ENCODE results near the gene MAPKAP1. TPM values are rescaled to one million over a fixed set of nuclear protein-coding genes. Genes with fewer than 3 reads are reported as not detected.

Gene MAPKAP1
- total RNA-seq, 1 donor from 2014 or later, result 123 TPM

DNA sequence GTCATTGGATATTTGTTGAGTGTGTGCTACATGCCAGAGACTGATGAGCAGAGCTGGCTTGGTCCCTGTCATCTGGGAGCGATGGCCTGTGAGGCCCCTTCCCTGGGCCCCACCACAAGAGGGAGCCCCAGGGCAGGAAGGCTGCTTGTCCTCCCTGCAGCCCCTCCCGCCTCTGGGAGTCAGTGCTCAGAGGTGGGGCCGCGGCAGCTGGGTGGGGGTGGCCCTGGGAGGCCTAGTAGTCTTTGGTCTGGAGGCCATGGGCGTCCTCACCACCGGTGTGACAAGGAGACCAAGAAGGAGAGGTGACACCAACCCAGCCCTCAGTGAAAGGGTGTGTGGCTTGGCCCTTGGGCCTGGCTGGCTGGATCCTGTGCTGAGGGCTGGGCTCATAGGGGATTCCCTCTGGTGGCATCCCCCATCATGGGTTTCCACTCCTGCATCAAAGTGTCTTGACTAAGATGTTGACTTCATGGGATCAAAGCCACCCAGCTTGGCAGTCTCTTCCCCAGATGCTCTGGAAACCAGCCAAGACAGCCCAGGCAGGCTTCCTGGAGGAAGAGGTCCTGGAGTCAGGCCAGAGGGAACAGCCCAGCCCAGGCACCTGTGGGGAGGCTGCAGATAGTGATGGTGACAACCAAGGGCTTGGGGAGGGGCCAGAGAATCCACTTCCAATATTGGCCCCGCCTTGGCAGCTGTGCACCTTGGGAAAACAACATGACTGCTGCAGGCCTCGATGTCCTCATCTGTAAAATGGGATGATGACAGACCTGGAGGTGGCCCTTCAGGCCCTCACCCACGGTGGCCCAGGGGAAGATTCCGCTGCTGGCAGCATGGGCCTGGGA is 278.7 kb downstream of the MAPKAP1 start:
- Mint-ChIP-seq H3K27ac (no peak overlapping the region), H3K36me3 (ENCODE audit: low read depth) (no peaks in the 10 kb centered on the region), H3K4me3 (no peak overlapping the region), H3K27me3 (no peaks in the 10 kb centered on the region), H3K9me3 (no peaks in the 10 kb centered on the region), H3K4me1 (no peaks in the 10 kb centered on the region)
- peak; percentile 76 for DNase-seq
- intact Hi-C loops (cut with micrococcal nuclease), result loop anchor here (1.0 kb wide), 1 partner anchor 203 kb away; no protein-coding TSS in a partner anchor

DNA sequence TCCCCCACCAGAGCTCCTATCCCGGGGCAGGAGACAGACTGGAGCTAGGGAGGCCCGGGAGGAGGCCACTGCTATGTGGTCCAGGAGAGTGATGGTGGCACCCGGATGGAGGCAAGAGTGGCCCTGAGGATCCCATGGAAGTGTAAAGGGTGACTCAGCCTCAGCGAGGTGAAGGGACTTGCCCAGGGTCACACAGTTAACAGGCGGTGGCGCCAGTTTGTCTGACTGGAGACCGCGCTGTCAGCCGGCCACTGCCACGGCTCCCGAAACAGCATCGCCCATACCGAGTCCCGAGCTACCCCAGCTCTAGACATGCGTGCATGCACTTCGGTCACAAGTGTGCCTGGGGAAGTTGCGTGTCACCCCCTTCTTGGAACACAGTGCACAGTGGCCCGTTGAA is 279.5 kb downstream of the MAPKAP1 start:
- H3K4me3 Mint-ChIP-seq, result no peak overlapping the region
- H3K4me1 Mint-ChIP-seq, result no peaks in the 10 kb centered on the region
- H3K27me3 Mint-ChIP-seq, result no peaks in the 10 kb centered on the region
- DNase-seq, result no peak
- no peaks in the 10 kb centered on the region for H3K9me3 Mint-ChIP-seq
- intact Hi-C loops (cut with micrococcal nuclease), result no loop called here
- no peak overlapping the region for H3K27ac Mint-ChIP-seq
- H3K36me3 Mint-ChIP-seq (ENCODE audit: low read depth), result no peaks in the 10 kb centered on the region

- no peak overlapping the region for H3K4me3 Mint-ChIP-seq
- DNase-seq, result no peak
- no peaks in the 10 kb centered on the region for H3K27me3 Mint-ChIP-seq
- H3K36me3 Mint-ChIP-seq (ENCODE audit: low read depth), result no peaks in the 10 kb centered on the region
- no peaks in the 10 kb centered on the region for H3K9me3 Mint-ChIP-seq
- intact Hi-C loops (cut with micrococcal nuclease), result no loop called here
- no peaks in the 10 kb centered on the region for H3K4me1 Mint-ChIP-seq
- H3K27ac Mint-ChIP-seq, result no peak overlapping the region
Measured at GRCh38 chr9:125426926-125427325, 280.1 kb downstream of the MAPKAP1 start.

- intact Hi-C loops (cut with micrococcal nuclease), result no loop called here
- no peaks in the 10 kb centered on the region for H3K9me3 Mint-ChIP-seq
- no peaks in the 10 kb centered on the region for H3K27me3 Mint-ChIP-seq
- H3K4me1 Mint-ChIP-seq, result no peaks in the 10 kb centered on the region
- no peaks in the 10 kb centered on the region for H3K36me3 Mint-ChIP-seq (ENCODE audit: low read depth)
- no peak overlapping the region for H3K27ac Mint-ChIP-seq
- no peak for DNase-seq
- no peak overlapping the region for H3K4me3 Mint-ChIP-seq
Measured at GRCh38 chr9:125425901-125426515, 281.0 kb downstream of the MAPKAP1 start.

DNA sequence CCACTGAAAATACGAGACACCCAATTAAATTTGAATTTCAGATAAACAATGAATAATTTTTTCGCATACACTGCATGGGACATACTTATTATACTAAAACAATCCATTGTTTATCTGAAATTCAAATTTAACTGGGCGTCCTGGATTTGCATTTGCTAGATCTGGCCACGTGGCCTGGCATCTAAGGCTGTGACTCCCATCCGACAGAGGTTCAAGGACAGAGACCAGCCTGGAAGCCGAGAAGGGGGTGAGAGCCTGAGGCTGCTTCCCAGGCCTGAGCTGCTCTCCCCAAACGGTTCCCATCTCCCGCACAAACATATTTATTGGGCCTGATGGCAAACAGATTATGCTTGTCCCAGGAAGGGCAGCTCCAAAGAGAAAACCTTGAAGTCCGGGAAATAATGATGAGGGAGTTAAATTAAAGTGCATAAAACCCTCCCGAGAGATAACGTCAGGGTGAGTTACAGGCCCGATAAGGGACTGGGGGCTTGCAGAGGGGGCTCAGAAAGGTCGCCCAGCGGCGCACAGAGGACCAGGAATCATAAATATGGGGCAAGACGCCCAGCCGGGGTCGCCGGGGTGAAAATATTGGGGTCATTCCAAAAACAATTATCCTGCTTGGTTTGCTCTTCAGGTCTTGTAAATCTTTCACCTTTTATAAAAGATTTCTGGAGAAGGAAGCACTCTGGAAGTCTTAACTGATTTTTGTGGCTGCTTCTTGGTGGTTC is 281.7 kb downstream of the MAPKAP1 start:
- Mint-ChIP-seq H3K4me1 (no peaks in the 10 kb centered on the region), H3K4me3 (no peak overlapping the region), H3K36me3 (ENCODE audit: low read depth) (no peaks in the 10 kb centered on the region), H3K9me3 (no peaks in the 10 kb centered on the region), H3K27ac (no peak overlapping the region), H3K27me3 (no peaks in the 10 kb centered on the region)
- intact Hi-C loops (cut with micrococcal nuclease), result no loop called here
- DNase-seq, result no peak

DNA sequence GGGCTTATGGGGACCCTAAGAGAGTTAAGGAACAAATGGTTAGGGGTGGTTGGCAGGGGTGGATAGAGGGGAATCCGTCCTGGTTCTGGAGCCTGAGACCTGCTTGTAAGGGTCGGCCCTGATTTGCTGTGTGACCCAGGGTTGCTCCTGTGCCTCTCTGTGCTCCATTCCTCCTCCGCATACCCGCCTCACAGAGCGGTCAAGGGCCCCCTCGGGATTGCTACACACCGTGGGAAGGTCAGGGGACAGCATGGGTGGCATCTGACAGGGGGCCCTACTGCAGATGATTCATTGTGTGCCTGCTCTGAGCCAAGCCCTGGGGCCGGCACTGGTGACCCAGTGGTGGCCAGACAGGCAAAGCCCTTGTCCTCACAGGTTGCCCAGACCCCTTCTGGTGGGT is 283.0 kb downstream of the MAPKAP1 start:
- intact Hi-C loops (cut with micrococcal nuclease), result no loop called here
- H3K27ac Mint-ChIP-seq, result no peak overlapping the region
- DNase-seq, result no peak
- H3K36me3 Mint-ChIP-seq (ENCODE audit: low read depth), result no peaks in the 10 kb centered on the region
- no peaks in the 10 kb centered on the region for H3K9me3 Mint-ChIP-seq
- H3K27me3 Mint-ChIP-seq, result no peaks in the 10 kb centered on the region
- no peaks in the 10 kb centered on the region for H3K4me1 Mint-ChIP-seq
- no peak overlapping the region for H3K4me3 Mint-ChIP-seq

DNA sequence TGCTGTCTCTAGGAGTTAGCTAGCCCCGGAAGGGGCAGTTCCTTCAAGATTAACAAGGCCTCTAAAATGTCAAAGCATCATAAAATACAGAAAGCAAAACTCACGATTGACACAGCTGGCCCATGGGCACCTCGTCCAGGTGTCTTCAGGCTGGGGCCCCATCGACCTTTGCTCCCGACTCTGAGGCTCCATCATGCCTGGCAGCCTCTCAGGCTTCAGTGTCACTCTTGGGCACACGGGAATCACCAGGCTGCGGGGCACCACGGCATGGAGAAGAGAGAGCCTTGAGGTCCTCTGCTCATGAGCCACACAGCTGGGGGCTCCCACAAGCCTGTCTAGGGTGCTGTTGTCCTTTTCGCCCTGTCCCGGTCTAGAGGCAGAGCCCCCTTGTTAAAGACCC is 284.2 kb downstream of the MAPKAP1 start:
- Mint-ChIP-seq H3K4me1 (no peaks in the 10 kb centered on the region), H3K9me3 (no peaks in the 10 kb centered on the region), H3K36me3 (ENCODE audit: low read depth) (no peaks in the 10 kb centered on the region), H3K27me3 (no peaks in the 10 kb centered on the region), H3K4me3 (no peak overlapping the region), H3K27ac (no peak overlapping the region)
- no peak for DNase-seq
- intact Hi-C loops (cut with micrococcal nuclease), result no loop called here

DNA sequence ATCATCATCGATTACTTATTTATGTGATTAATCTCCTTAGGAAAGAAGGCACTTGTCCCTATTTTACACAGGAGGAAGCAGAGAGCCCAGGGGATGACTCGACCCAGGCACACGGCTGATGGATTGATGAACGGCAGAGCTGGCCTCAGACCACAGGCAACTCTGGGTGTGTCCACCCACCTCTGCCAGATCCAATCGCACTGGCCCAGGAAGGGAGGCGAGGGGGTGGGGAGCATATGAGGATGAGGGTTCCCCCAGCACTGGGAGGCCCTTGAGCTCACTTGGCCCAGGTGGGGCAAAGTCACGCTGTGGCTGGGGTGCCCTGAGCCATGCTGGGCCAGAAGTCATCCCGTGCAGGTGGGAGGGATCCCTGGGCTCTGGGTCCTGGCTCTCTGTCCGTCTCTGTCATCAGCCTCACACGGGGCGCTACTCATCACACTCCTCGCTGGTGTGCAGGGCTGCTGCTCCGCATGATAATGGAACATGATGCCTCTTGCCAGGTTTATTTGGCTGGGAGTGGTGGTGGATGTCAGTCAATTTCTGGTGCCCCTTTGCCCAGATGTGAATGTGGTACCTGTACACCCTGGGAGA is 285.3 kb downstream of the MAPKAP1 start:
- Mint-ChIP-seq H3K36me3 (ENCODE audit: low read depth) (no peaks in the 10 kb centered on the region), H3K9me3 (no peaks in the 10 kb centered on the region), H3K27me3 (no peaks in the 10 kb centered on the region), H3K4me3 (no peak overlapping the region), H3K4me1 (no peaks in the 10 kb centered on the region), H3K27ac (no peak overlapping the region)
- no peak for DNase-seq
- intact Hi-C loops (cut with micrococcal nuclease), result no loop called here

DNA sequence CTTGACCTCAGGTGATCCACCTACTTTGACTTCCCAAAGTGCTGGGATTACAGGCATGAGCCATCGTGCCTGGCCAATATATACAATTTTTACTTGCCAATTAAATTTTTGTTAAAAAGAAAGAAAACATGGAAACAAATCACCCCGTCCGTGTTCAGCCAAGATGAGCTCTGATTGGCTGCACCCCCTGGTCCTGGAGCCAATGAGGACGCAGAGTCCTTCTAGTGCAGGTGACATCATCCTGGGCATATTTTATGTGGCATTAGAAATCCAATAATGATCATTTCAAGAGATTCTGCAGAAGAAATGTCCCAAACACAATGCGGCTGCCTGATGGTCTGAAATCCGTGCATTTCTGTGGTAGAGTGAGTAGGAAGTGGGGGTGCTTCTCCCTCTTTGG is 285.8 kb downstream of the MAPKAP1 start:
- Mint-ChIP-seq H3K36me3 (ENCODE audit: low read depth) (no peaks in the 10 kb centered on the region), H3K27me3 (no peaks in the 10 kb centered on the region), H3K4me3 (no peak overlapping the region), H3K9me3 (no peaks in the 10 kb centered on the region), H3K4me1 (no peaks in the 10 kb centered on the region), H3K27ac (no peak overlapping the region)
- intact Hi-C loops (cut with micrococcal nuclease), result no loop called here
- DNase-seq, result no peak

- intact Hi-C loops (cut with micrococcal nuclease), result no loop called here
- Mint-ChIP-seq H3K27ac (no peak overlapping the region), H3K36me3 (ENCODE audit: low read depth) (no peaks in the 10 kb centered on the region), H3K9me3 (no peaks in the 10 kb centered on the region), H3K4me3 (no peak overlapping the region), H3K4me1 (no peaks in the 10 kb centered on the region), H3K27me3 (no peaks in the 10 kb centered on the region)
- no peak for DNase-seq
Measured at GRCh38 chr9:125418404-125418803, 288.6 kb downstream of the MAPKAP1 start.

GRCh38 chr9:125416517-125416916 is 290.5 kb downstream of the MAPKAP1 start:
- Mint-ChIP-seq H3K27ac (no peak overlapping the region), H3K9me3 (no peaks in the 10 kb centered on the region), H3K4me3 (no peak overlapping the region), H3K36me3 (ENCODE audit: low read depth) (no peaks in the 10 kb centered on the region), H3K27me3 (no peaks in the 10 kb centered on the region), H3K4me1 (no peaks in the 10 kb centered on the region)
- no peak for DNase-seq
- intact Hi-C loops (cut with micrococcal nuclease), result no loop called here

DNA sequence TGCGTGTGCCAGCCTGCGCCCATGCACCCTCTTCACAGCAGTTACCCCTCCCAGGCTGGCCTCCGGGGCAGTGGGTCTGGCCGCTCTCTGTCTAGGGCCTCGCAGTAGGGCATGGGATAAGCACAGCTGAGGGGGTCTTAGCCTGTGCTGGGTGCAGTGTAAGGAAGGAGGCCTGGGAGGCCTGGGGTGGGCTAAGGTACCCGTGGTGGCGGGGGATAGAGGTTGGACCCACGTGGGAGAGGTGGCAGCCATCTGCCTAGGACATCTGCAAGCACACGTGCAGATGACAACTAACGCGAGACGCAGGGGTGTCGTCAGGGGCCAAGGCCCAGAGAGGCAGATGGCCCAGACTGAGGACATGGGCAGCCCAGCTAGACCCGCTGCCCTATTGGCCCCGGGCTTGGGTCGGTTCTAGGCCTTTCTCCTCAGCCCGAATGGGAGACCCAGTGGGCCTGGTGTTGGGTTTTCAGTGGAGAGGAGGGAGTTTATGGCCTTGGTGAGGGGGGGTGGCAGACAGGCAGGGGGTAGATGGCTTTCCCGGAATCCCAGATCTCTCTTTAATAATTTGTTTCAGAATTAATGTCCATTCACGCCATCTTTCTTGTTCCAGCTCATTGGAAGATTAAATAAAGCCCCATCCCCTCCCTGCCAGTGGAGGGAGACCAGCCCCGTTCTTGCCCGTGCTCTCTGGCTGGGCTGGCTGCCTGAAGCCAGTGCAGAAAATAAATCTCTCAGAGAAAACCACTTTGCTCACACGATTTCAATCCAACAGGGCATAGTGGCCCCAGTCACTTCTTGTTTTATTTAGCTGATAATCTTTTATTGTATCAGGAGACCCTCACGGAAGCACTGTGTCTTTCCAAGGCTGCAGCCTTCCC is 291.2 kb downstream of the MAPKAP1 start:
- Mint-ChIP-seq H3K9me3 (no peaks in the 10 kb centered on the region), H3K27me3 (no peaks in the 10 kb centered on the region), H3K4me1 (no peaks in the 10 kb centered on the region), H3K4me3 (no peak overlapping the region), H3K27ac (no peak overlapping the region), H3K36me3 (ENCODE audit: low read depth) (no peaks in the 10 kb centered on the region)
- DNase-seq, result no peak
- intact Hi-C loops (cut with micrococcal nuclease), result no loop called here

- intact Hi-C loops (cut with micrococcal nuclease), result no loop called here
- Mint-ChIP-seq H3K27ac (no peak overlapping the region), H3K4me1 (peaks cover 6% of the 10 kb centered on the region), H3K9me3 (no peaks in the 10 kb centered on the region), H3K36me3 (ENCODE audit: low read depth) (no peaks in the 10 kb centered on the region), H3K27me3 (peaks cover 10% of the 10 kb centered on the region), H3K4me3 (no peak overlapping the region)
- no peak for DNase-seq
Measured at GRCh38 chr9:125413579-125413978, 293.4 kb downstream of the MAPKAP1 start.
